NCI-H1105 (cell line): ENCODE data around the gene OMA1.

Experiments
- DNase-seq: peaks from one replicate; lab custom pipeline; 2025; lab: John Stamatoyannopoulos, UW

OMA1 gene

DNA sequence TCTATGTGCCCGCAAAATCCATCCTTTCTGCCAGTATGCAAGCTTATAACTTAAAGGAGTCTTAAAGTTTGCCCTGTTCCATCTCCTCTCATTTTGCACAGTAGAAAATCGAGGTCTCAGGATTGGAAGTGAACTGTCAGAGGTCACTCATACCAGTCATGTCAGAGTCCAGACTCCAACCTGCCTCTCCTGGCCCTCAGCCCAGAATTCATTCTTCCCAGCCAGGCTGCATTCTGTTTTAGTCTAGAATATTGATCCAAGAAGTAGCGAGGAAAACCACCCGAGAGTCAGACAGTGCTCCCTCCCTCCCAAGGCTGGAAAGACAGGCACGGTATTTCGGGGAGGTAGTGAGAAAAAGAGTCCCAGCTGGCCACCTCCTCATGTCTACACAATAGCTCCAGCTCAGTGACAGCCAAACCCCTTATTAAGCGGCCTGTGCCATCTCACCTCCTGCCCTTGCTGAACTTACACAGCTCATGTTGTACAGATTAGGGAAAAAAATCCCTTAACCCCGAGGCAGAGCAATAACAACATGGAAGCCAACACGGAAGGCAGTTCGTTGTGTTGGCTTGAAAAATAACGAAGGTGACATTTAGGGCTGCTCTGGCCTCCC lies 89.4 kb downstream of the OMA1 start:
- no peak for DNase-seq

DNA sequence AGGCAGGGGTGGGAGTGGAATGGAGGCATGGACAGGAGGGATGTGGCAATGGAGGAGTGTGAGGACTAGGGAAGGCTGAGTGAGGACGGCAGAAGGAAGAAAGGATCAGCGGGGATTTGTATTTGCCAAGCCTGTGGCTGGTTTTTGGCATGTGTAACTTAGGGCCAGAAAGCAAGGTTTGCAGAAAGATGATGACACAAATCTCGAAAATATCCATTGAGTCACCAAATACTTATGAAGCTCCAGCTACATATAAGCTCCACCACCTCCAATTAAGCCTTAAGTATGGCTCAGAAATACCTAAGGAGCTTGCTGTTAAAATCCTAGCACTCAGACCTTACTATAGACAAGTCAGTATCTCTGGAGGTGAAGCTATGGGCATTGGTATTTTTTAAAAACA lies 90.1 kb downstream of the OMA1 start:
- DNase-seq = no peak

DNA sequence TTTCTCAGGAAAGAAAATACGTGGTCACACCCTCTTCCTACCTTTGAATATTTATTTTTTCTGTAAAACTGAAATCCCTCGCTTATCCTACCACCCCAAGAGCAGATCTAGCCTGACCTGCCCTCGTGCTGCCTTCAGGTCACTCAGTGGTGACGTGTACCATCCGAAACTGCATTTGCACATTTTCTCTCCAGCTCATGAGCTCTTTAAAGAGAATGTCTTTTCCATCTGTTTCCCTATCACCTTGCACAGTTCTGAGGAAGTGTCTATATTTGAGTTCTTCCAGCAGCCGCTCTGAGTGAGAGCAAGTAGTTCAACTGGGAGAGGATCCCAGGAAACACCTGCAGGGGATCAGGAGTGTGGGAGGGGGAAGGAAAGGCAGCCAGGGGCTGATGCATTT lies 91.7 kb downstream of the OMA1 start:
- DNase-seq = no peak

DNA sequence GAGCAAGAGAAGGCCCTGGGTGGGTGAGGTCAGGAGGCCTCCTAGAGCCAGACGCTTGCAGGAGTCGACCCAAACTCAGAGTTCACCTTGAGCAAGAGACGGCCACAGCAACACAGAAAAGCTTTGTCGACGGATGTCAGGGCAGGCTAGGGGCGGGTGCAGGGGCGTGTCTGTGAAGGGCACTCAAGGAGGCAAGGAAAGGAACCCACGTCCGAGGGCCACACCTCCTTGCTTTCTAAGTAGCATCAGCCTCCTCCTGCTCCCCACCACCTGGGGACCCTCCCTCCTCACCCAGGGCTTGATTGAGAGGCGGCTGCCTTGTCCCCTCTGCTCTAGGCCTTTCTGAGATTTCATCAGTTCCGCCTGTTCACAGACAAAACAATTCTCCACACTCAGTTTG lies 92.1 kb downstream of the OMA1 start:
- DNase-seq = no peak

DNA sequence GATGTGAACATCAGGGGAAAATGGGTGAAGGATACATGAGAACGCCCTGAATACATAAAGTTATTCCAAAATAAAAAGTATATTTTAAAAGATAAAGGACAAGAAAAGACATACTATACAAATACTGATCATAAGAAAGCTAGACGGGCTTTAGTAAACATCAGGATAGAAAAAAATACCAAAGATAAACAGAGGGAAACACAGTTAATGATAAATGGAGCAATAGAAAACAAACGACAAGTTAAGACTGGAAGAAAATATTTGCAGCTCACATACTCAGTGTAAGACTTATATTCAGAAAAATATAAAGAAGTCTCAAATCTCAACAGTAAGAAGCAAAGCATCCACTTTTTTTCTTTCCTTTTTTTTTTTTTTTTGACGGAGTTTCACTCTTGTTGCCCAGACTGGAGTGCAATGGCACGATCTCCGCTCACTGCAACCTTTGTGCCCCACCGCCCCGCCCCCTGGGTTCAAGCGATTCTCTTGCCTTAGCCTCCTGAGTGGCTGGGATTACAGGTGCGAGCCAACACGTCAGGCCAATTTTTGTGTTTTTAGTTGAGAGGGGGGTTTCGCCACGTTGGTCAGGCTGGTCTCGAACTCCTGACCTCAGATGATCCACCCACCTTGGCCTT lies 94.8 kb downstream of the OMA1 start:
- DNase-seq = no peak

DNA sequence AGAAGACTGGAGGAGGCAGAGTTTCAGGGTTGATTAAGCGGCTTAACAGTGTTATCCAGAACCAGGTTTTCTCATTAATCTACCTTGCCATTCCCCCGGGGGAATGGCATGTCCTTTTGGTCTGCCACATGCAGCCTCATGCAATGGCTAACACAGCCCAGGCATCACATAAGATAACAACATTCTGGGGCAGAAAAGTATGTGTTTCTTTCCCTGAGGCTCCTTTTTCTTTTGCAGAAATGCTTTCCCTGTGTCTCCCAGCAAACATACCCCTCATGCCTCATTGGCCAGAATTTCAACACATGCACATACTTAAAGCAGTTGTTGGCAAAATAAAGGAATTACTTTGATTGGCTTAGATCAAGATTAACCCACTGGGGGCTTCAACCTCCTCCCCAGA lies 98.6 kb downstream of the OMA1 start:
- no peak for DNase-seq

DNA sequence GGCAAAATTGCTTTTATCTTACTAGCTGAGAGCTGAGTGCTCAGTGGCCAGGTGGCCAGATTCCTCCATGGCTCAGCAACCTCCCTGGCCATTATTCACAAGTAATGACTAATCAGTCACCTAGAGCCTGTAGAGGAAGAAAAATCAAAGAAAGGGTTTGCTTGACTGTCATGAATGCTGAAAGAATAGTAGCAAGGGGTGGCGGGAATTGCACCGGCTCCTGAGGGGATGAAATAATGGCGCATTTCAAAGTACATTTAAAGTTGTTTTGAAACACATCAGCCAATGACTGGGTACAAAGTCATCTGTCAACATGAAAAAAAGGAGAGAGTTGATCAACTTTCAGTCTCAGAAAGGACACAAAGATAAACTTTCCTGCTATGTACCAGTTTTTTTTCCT lies 99.5 kb downstream of the OMA1 start:
- DNase-seq = no peak

DNA sequence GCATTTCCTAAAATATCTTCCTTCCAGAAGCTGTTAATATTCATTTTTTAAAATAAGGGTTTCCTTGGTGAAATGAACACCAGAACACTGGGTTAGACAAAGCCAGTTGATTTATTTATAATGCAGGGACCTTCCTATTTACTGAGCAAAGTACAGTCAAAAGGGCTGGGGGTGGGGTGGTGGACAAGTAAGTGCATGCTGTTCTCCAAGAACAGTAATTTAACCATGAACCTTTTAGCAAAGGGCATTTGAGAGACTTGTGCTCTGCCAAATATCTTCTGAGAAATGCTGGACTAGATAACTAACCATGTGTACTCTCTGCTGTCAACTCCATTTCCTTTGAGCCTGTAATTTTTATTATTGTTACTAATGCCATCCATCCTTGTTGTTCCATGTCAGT lies 100.2 kb downstream of the OMA1 start:
- no peak for DNase-seq

DNA sequence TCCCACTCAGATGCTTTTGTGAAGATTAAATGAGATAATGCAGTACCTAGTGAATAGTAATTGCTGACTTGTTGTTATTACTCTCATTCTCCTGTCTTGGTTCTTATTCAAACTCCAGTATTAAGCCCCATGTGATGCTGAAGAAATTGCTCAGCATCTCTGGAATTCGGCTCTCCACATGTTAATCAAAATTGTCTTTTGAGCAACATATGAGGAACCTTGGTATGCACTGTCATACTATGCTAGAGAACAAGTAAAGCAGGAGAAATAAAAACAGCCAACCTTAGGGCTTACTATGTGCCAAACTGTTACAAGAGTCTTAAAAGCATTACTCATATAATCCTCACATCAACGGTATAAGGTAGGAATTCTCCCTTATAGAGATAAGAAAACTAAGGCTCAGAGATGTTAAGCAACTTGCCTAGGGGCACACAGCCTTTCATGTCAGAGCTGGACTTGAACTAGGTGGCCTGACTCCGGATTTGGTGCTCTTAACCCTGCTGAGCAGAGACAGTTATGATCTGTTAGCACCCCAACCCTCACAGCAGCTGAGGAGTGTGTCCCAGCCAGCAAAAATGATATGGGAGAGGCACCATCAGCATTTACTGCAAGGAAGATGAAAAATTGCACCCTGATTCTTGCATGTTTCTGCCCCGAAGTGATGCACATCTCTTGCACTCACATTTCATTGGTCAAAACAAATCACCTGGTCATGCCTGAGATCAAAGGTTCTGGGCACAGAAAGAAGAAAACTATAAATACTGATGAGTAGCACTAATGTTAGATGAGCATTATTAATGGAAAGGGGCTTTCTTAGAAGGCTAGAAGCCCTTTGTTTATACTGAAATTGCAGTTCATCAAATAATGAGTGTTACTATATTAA lies 102.3 kb downstream of the OMA1 start:
- DNase-seq = no peak

DNA sequence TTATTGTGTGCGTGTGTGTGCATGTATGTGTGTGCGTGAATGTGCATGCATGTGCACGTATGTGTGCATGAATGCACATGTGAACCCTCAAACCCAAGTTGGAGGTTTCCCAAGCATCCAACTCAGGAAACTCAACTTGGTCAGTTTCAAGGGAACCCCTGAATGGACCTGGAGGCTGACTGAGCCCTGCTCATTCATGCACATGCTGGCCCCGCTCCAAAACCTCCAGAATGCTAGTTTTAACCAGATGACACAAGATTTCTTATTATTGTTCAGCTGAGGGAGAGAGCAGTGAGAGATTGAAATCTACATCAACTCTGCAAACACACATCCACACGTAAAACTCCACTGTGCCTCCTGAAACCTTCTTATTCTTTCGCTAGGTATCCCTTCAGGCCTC lies 104.4 kb downstream of the OMA1 start:
- DNase-seq = no peak

DNA sequence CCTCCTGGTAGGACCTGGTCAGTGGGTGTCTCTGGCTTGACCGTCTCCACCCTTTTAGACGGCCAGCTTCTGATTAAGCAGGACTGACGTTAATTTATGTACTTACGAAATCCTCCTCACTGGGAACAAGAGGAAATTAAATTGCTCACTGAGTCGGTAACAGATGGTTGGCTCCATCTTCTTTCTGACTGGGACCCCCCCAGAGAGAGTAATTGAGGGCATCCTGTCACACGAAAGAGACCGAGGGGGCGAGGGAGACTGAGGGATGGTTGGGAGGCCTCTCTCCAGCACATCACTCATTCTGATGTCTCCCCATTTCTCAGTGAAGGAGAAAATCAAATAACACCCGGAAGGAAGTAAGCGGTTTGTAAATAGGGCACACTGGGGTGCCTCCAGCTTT lies 104.8 kb downstream of the OMA1 start:
- DNase-seq = no peak

DNA sequence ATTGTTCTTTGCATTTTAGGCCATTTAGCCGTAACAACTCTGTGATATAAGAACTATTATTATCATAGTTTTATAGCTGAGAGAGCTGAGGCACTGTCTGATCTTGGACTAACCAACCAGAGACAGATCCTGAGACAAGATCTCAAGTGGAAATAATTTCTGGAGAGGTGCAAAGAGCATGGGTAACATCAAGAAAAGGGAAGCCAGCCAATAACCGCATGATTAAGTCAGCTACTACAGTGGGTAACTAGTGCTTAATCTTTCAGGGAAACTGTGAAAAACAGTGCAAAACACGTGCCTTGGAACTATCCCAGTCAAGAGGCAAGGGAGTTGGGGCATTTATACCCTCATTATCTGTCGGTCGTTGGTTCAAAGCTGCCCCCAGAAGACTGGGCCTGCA lies 105.8 kb downstream of the OMA1 start:
- no peak for DNase-seq

DNA sequence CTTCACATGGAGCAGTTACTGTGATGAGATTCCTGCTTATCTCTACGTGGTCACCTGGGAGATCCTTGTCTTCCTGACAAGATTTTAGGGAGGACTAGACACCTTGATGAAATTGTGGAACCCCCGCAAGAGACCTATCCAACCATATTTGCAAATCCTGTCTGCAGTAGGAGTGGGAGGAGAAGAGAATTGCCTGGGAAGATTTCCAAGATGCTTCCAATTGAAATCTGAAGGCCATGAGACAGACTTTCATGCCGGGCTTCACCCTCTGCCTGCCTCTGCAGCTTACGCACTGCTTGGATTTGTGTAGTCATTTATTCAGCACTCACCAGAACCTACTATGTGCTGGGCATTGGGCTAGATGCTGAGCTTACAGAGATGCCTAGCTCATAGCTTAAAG lies 106.6 kb downstream of the OMA1 start:
- no peak for DNase-seq

DNA sequence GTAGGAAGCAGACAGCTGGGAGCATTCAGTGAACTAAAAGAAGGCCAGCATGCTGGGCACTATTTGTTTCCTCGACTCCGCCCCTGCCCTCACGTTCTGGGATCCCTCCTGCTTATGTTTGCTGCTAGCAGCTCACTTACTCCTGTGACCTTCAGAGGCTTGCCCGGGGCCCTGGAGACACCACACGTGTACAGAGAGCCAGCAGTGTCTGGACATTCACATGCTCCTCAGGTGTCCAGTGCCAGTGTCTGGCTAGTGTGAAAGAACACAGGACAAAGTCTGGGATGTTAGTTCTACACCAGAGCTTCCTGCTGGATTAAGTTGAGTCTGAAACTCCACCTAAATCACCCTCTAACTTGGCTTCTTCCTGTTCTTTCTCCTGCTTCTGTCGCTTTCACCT lies 108.1 kb downstream of the OMA1 start:
- DNase-seq = no peak

DNA sequence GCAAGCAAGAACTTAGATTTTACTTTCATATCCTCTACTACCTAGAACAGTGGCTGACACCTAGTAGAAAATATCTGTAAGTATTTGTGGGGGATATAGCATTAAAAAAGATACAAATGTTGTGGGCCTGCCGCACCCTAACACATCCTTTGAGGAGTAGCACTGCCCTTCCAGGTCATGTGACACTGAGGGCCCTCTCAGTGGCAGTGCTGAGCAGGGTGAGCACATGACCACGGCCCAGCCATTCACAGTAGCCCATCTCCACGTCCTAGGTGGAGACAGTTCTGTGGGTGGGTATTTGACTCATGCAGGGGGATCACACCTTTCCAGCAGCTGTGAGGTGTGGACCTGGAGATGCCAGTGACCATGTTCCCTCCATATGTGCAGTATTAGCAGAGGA lies 108.9 kb downstream of the OMA1 start:
- no peak for DNase-seq

DNA sequence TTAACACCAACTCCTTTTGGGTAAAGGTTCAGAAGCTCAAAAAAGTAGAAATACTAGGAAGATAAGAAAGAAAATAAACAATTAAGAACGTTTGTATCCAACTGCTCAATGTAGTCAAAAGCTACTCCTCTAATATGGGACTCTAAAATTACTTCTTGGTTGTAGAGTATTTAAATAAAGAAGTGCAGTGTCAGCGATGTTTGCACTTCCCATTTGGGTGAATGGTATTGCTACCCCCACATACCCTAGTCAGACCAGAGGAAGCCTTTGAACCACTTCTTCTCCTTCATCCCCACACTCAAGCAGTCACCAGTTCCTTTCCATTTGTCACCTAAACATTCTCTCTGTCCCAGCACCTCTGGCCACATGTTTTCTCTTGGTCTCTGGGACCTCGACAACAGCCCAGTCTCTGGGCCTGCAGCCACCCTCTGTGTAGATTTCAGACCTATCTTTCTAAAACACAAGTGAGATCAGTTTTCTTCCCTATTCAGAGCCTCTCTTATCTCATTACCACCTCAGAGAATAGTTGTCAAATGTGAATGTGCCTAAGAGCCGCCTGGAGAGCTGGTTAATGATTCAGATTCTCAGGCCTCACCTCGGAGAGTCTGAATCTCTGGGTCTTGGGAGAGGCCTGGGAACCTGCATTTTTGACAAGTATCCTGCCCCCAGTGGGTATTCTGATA lies 109.8 kb downstream of the OMA1 start:
- no peak for DNase-seq

DNA sequence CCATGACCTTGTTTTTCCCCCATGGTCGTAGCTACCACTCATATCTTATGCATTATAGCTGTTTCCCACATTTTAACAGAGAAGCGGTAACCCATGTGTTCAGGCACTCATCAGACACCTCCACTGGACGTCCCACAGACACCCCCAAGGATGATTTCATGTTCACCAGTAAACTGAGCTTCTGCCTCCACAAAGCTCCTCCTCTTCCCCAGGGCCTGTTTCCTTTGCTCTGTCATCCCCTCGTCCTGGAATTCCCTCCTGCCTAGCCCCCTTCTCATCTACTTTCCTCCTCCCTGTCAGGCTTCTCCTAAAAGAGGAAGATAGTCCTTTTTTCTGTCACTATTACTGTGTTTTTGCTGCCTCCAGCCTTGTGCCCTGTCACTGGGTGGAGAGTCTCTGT lies 111.2 kb downstream of the OMA1 start:
- no peak for DNase-seq

DNA sequence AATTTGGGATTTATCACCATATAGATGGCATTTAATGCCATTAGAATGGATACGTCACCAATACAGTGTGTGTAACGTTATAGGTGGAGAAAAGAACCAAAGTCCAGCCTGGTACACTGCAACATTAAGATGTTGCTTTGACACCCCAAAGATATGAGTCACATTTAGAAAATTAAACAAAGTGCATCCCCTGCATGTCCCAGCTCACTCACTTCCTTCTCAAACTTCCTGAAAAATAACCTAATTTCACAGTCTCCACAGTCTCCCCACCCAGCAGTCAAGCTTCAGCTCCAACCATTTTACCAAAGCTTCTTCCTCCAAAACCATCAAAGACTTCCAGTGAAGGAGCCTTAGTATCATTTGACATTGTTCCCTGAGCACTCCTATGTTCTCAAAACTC lies 111.9 kb downstream of the OMA1 start:
- no peak for DNase-seq

DNA sequence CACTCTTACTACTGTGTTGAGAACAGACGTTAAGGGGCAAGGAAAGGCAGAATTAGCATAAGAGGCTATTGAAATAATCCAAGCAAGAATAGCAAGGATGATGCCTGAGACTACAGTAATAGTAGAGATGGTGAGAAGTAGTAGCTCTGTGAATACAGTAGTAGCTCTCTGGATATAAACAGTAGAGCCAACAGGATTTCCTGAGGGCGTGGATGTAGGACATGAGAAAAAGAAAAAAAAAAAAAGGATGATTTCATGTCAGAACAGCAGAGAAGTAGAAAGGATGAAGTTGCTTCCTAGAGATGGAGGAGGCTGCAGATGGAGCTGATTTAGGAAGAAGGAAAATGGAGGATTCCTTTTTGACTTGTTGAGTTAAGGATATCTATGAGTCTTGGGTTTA lies 112.3 kb downstream of the OMA1 start:
- no peak for DNase-seq

DNA sequence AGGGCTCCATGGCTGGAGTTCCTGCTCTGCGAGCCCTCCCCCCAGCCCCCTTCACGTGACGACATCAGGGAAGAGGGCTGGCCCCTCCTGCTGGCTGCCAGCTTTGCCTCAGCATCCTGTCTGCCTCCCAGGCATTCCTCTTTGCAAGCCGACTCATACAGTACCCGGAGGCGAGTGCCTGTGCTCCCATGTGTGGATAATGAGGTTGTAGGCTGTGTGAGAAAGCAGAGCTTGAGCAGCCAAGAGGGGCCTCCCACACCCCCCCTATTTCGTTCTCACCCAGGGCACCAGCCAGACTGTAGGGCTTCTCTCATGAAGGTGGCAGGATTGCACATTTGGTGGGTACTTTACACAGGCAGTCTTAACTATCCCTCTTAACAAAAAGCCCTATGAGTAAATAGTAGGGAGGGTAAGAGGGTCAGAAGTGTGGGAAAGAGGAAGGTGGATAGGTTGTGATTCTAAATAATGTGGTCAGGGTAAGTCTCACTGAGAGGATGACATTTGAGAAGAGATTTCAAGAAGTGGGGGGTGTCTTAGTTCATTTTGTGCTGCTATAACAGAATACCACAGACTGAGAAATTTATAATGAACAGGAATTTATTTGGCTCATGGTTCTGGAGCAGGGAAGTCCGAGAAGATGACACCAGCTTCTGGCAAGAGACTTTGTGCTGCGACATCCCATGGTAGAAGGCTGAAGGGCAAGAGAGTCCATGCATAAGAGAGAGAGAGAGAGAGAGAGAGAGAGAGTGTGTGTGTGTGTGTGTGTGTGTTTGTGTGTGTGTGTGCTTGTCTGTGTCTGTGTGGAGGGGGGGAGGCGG lies 113.5 kb downstream of the OMA1 start:
- no peak for DNase-seq

DNA sequence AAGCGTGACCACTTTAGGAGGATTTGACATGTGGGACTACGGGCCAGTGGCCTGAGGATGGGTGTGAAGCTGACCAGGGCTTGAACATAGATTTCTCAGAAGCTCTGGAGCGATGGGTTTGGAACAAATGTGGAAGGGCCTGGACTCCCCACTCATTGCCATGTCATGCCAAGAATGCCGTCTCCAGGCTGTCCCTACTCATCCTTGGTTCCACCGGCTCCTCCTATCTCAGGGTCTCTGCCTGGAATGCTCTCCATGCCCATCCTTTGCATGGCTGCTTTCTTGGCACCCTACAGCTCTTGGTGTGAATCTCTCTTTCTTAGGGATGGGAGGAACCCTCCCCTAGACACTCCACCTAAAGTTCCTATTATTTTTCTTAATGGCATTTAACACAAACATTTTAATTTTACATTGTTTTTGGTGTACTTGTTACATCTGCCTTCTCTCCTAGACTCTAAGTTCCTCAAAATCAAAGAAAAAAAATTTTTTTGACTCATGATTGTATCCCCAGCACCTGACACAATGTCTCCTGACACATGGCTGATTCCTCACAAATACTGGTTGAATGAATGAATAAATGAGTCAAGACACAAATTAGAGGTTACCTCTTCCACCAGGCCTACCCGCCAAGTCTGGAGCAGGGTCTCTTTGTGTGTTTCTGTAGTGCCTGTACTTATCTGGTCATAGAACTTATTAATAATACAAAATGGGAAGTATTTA lies 114.5 kb downstream of the OMA1 start:
- DNase-seq = no peak
